CD4-positive, alpha-beta T cell treated with Interleukin-4 for 4 hours (primary cell): Measurements from ENCODE around the gene ABCA8.
"Not testable (repeated sequence)": the region's sequence is repeated elsewhere in the genome, so short reads cannot be mapped to it uniquely, and the experiment has no call there.

ENCODE experiments used
- DNase-seq: peaks from one replicate; pipeline ENCODE4 v3.0.0-alpha.2; 2020

The ABCA8 gene

GRCh38 chr17:68865584-68865983 is 89.6 kb downstream of the ABCA8 start:
- DNase-seq = no peak

GRCh38 chr17:68863091-68863652 is 92.0 kb downstream of the ABCA8 start:
- DNase-seq = no peak

GRCh38 chr17:68861602-68862001 is 93.6 kb downstream of the ABCA8 start:
- DNase-seq = no peak

GRCh38 chr17:68860941-68861340 is 94.3 kb downstream of the ABCA8 start:
- no peak for DNase-seq

- no peak for DNase-seq
Measured at GRCh38 chr17:68854452-68854851, 100.7 kb downstream of the ABCA8 start.

GRCh38 chr17:68853439-68853838 is 101.8 kb downstream of the ABCA8 start:
- no peak for DNase-seq

GRCh38 chr17:68853036-68853435 is 102.2 kb downstream of the ABCA8 start:
- DNase-seq = no peak

GRCh38 chr17:68851890-68852289 is 103.3 kb downstream of the ABCA8 start:
- no peak for DNase-seq

GRCh38 chr17:68850749-68851510 is 104.3 kb downstream of the ABCA8 start:
- DNase-seq = no peak

- no peak for DNase-seq
Measured at GRCh38 chr17:68849673-68850610, 105.2 kb downstream of the ABCA8 start.

GRCh38 chr17:68847711-68848110 is 107.5 kb downstream of the ABCA8 start:
- no peak for DNase-seq

GRCh38 chr17:68843522-68843921 is 111.7 kb downstream of the ABCA8 start:
- DNase-seq = no peak

GRCh38 chr17:68840073-68840472 is 115.1 kb downstream of the ABCA8 start:
- DNase-seq = no peak

- no peak for DNase-seq
Measured at GRCh38 chr17:68835071-68835470, 120.1 kb downstream of the ABCA8 start.

- DNase-seq = no peak
Measured at GRCh38 chr17:68834328-68834836, 120.8 kb downstream of the ABCA8 start.

GRCh38 chr17:68832109-68832802 is 122.9 kb downstream of the ABCA8 start:
- no peak for DNase-seq

- DNase-seq = no peak
Measured at GRCh38 chr17:68831170-68831569, 124.0 kb downstream of the ABCA8 start.

- no peak for DNase-seq
Measured at GRCh38 chr17:68830313-68830712, 124.9 kb downstream of the ABCA8 start.

GRCh38 chr17:68829211-68829610 is 126.0 kb downstream of the ABCA8 start:
- DNase-seq = no peak

GRCh38 chr17:68824707-68825106 is 130.5 kb downstream of the ABCA8 start:
- DNase-seq = no peak

GRCh38 chr17:68824185-68824584 is 131.0 kb downstream of the ABCA8 start:
- DNase-seq = not testable (repeated sequence)

GRCh38 chr17:68822719-68823289 is 132.4 kb downstream of the ABCA8 start:
- no peak for DNase-seq
